Astrocyte (in vitro differentiated cells and primary cell): ENCODE data around the gene MYLK3. TPM values are rescaled to one million over a fixed set of nuclear protein-coding genes. Genes with fewer than 3 reads are reported as not detected.

Experiments used
- DNase-seq: peaks from one replicate; pipeline ENCODE4 v3.0.0-alpha.2; 2010; ENCODE audit warnings: low read depth
- FAIRE-seq: peaks from 2 replicates; lab custom pipeline; 2011; peaks lifted over from hg19 to GRCh38; lab: Jason Lieb, UNC
- H2AFZ ChIP-seq: 2 replicates; pipeline ENCODE4 v1.6.0; 2012; ENCODE audit warnings: low read depth, low read length, inconsistent platforms
- H3K27ac ChIP-seq: 2 replicates; pipeline ENCODE4 v1.5.1; 2011; ENCODE audit warnings: low read depth, low read length, inconsistent platforms
- H3K27me3 ChIP-seq: 2 replicates; pipeline ENCODE4 v1.6.0; 2011; ENCODE audit warnings: low read length, inconsistent platforms; ENCODE audit not compliant: insufficient read depth
- H3K36me3 ChIP-seq: 2 replicates; pipeline ENCODE4 v1.5.1; 2011; ENCODE audit warnings: low read length, inconsistent platforms; ENCODE audit not compliant: insufficient read depth
- H3K4me1 ChIP-seq: 2 replicates; pipeline ENCODE4 v1.5.1; 2011; ENCODE audit warnings: low read length, inconsistent platforms; ENCODE audit not compliant: insufficient read depth
- H3K4me2 ChIP-seq: 2 replicates; pipeline ENCODE4 v1.6.0; 2012; ENCODE audit warnings: low read length, inconsistent platforms
- H3K4me3 ChIP-seq: 2 replicates; pipeline ENCODE4 v1.5.1; 2011; ENCODE audit warnings: low read depth, mild to moderate bottlenecking, low read length, inconsistent platforms; ENCODE audit not compliant: insufficient read depth
- H3K79me2 ChIP-seq: 2 replicates; pipeline ENCODE4 v1.6.0; 2012; ENCODE audit warnings: mild to moderate bottlenecking, low read length, inconsistent platforms; ENCODE audit not compliant: insufficient read depth
- H3K9ac ChIP-seq: 2 replicates; pipeline ENCODE4 v1.6.0; 2012; ENCODE audit warnings: mild to moderate bottlenecking, low read length, inconsistent platforms
- H3K9me3 ChIP-seq: 2 replicates; pipeline ENCODE4 v1.5.1; 2012; ENCODE audit warnings: low read depth, mild to moderate bottlenecking, low read length, inconsistent platforms; ENCODE audit not compliant: insufficient read depth
- H4K20me1 ChIP-seq: 2 replicates; pipeline ENCODE4 v1.6.0; 2012; ENCODE audit warnings: low read length, inconsistent platforms; ENCODE audit not compliant: insufficient read depth
- H3K27ac Mint-ChIP-seq: one replicate; pipeline ENCODE4 v1.8.0; 2021; ENCODE audit warnings: mild to moderate bottlenecking, mixed read lengths; ENCODE audit not compliant: unreplicated experiment
- H3K27me3 Mint-ChIP-seq: one replicate; pipeline ENCODE4 v1.8.0; 2021; ENCODE audit warnings: low read depth, mixed read lengths; ENCODE audit not compliant: unreplicated experiment
- H3K36me3 Mint-ChIP-seq: one replicate; pipeline ENCODE4 v1.8.0; 2021; ENCODE audit warnings: low read depth, mixed read lengths; ENCODE audit not compliant: unreplicated experiment
- H3K4me1 Mint-ChIP-seq: one replicate; pipeline ENCODE4 v1.8.0; 2021; ENCODE audit warnings: low read depth, mixed read lengths; ENCODE audit not compliant: unreplicated experiment
- H3K4me3 Mint-ChIP-seq: one replicate; pipeline ENCODE4 v1.8.0; 2021; ENCODE audit warnings: mild to moderate bottlenecking, moderate library complexity, mixed read lengths; ENCODE audit not compliant: unreplicated experiment
- H3K9me3 Mint-ChIP-seq: one replicate; pipeline ENCODE4 v1.8.0; 2021; ENCODE audit warnings: mild to moderate bottlenecking, mixed read lengths; ENCODE audit not compliant: unreplicated experiment
- CTCF ChIP-seq: IDR thresholded peaks from 2 replicates; pipeline ENCODE4 v1.5.1; 2011; ENCODE audit warnings: low read depth, mild to moderate bottlenecking, inconsistent platforms, low read length, moderate library complexity; ENCODE audit not compliant: insufficient read depth
- EZH2 ChIP-seq: IDR thresholded peaks from 2 replicates; pipeline ENCODE4 v1.6.1; 2012; ENCODE audit warnings: mild to moderate bottlenecking, low read length, inconsistent platforms; ENCODE audit not compliant: insufficient read depth
- total RNA-seq: library from RNA; stranded (reverse); gene quantifications from 2 replicates; pipeline ENCODE4 v1.2.1, GENCODE V29; 2021

Gene MYLK3
- total RNA-seq, 1 donor from 2014 or later = 1.3 TPM

GRCh38 chr16:46732561-46732960, 15.6 kb downstream of the MYLK3 start:
- DNase-seq (no peak), FAIRE-seq (no peak)
- H3K4me2 ChIP-seq = no peak overlapping the region
- Mint-ChIP-seq H3K36me3 (peaks cover 2% of the 10 kb centered on the region), H3K4me1 (peaks cover 2% of the 10 kb centered on the region), H3K4me3 (no peak overlapping the region), H3K27ac (no peak overlapping the region), H3K9me3 (no peaks in the 10 kb centered on the region), H3K27me3 (peaks cover 17% of the 10 kb centered on the region)
- no peak overlapping the region for H2AFZ ChIP-seq
- no peak overlapping the region for H3K27ac ChIP-seq
- no peaks in the 10 kb centered on the region for H3K79me2 ChIP-seq
- no peak overlapping the region for H3K9ac ChIP-seq
- H3K36me3 ChIP-seq = no peaks in the 10 kb centered on the region
- no peaks in the 10 kb centered on the region for H4K20me1 ChIP-seq
- no peak overlapping the region for H3K4me3 ChIP-seq
- H3K9me3 ChIP-seq = no peaks in the 10 kb centered on the region
- TF ChIP-seq CTCF = no peak
- TF ChIP-seq EZH2 = no peak
- H3K27me3 ChIP-seq = no peaks in the 10 kb centered on the region
- no peaks in the 10 kb centered on the region for H3K4me1 ChIP-seq

DNA sequence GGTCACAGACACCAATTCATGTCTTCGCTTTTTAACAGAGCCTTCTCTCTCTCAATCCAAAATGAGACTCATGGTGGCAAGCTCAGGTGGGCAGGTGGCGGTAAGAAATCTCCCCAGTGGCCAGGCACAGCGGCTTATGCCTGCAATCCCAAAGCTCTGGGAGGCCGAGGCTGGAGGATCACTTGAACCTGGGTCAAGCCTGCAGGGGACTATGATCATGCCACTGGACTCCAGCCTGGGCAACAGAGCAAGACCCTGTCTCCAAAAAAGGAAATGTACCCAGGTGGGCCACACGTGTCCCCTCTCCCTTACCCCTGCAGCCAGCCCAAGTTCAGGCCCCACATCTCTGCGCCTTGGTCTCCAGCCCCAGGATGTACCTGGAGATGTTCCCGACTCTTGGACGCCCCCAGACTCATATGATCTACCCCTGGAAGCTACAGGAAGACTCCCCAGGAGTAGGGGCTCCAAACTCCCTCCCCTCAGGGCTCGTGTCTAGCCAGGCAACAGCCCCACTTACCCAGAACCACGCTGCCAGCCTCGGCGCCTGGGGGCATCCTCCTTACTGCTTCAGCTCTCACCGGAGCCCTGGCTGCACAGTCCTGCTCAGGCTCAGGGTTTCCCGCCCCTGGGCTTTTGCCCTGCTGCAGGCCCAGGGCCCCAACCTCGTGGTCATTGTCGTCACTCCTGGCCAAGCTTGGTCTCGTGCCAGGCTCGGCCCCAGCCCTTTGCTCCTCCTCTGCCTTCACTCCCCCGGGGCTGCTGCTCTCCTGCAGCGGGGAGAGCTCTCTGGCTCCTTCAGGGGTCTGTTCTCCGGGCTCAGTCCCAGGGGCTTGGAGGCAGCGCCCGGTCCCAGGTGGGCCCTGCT, 16.2 kb downstream of the MYLK3 start:
- FAIRE-seq = no peak
- peaks cover 2% of the 10 kb centered on the region for H3K36me3 Mint-ChIP-seq
- no peaks in the 10 kb centered on the region for H3K27me3 ChIP-seq

More for the DNA sequence above, 16.2 kb downstream of the MYLK3 start:
- Histone ChIP-seq H3K9ac (no peak overlapping the region), H3K27ac (no peak overlapping the region), H4K20me1 (no peaks in the 10 kb centered on the region), H3K36me3 (no peaks in the 10 kb centered on the region), H3K4me3 (no peak overlapping the region), H3K4me1 (no peaks in the 10 kb centered on the region), H3K4me2 (no peak overlapping the region), H3K9me3 (no peaks in the 10 kb centered on the region), H2AFZ (no peak overlapping the region), H3K79me2 (no peaks in the 10 kb centered on the region)
- DNase-seq = no peak
- Mint-ChIP-seq H3K4me1 (peaks cover 4% of the 10 kb centered on the region), H3K27ac (no peak overlapping the region), H3K9me3 (no peaks in the 10 kb centered on the region), H3K4me3 (no peak overlapping the region), H3K27me3 (peaks cover 17% of the 10 kb centered on the region)
- no peak for TF ChIP-seq EZH2
- no peak for TF ChIP-seq CTCF
